ENCODE measurements around the gene DENND1A. TPM values are rescaled to one million over a fixed set of nuclear protein-coding genes. Genes with fewer than 3 reads are reported as not detected.

Gene DENND1A
- total RNA-seq, 1 experiment from 2014 or later = 19.7 TPM

GRCh38 chr9:123680352-123680751 lies 249.6 kb downstream of the DENND1A start:
- Histone ChIP-seq H3K27ac (ENCODE audit: low read length) (no peak overlapping the region), H3K4me3 (ENCODE audit: low read depth in 2 of 2, low read length in 2 of 2) (no peak overlapping the region), H3K9me3 (ENCODE audit: control insufficient read depth, insufficient read depth, low read depth, low read length) (no peaks in the 10 kb centered on the region), H3K36me3 (ENCODE audit: control insufficient read depth, insufficient read depth, low read length) (no peaks in the 10 kb centered on the region), H3K4me1 (ENCODE audit: control insufficient read depth, insufficient read depth, low read length) (no peaks in the 10 kb centered on the region; the same call in 1 of the 2 replicates), H3K27me3 (ENCODE audit: control insufficient read depth, insufficient read depth, low read length) (no peaks in the 10 kb centered on the region)
- ATAC-seq (no peak), DNase-seq (ENCODE audit: low read depth, low spot score) (no peak)
- intact Hi-C loops (cut with micrococcal nuclease; ENCODE audit: unreplicated experiment) = no loop called here
- BruUV-seq (replicated peaks) = no TSS peak
- CTCF ChIA-PET = no interaction called here
- no peak for TF ChIP-seq CTCF (IDR thresholded peaks at IDR 0.05)
- TF ChIP-seq POLR2AphosphoS5 (IDR thresholded peaks at IDR 0.05; ENCODE audit: low read depth, low read length) = no peak
- no peak for TF ChIP-seq REST (IDR thresholded peaks at IDR 0.05; ENCODE audit: insufficient read depth in 1 of 2, low read depth in 2 of 2, low read length in 1 of 2)
- no peak for TF ChIP-seq SIN3A (IDR thresholded peaks at IDR 0.05; ENCODE audit: borderline replicate concordance, insufficient read depth, low read depth, low read length)
- no peak for TF ChIP-seq TCF7L2 (IDR thresholded peaks at IDR 0.05; ENCODE audit: low read depth, low read length)
- POLR2A ChIA-PET = no interaction called here
- in situ Hi-C loops (cut with HindIII; ENCODE audit: low pct_unique_long_range_greater_than_20kb, low sequenced_read_pairs) = no loop called here

GRCh38 chr9:123679330-123679987 lies 250.5 kb downstream of the DENND1A start:
- no peak for TF ChIP-seq POLR2AphosphoS5 (IDR thresholded peaks at IDR 0.05; ENCODE audit: low read depth, low read length)
- no peak for TF ChIP-seq REST (IDR thresholded peaks at IDR 0.05; ENCODE audit: insufficient read depth in 1 of 2, low read depth in 2 of 2, low read length in 1 of 2)
- no peak for TF ChIP-seq TCF7L2 (IDR thresholded peaks at IDR 0.05; ENCODE audit: low read depth, low read length)
- TF ChIP-seq SIN3A (IDR thresholded peaks at IDR 0.05; ENCODE audit: borderline replicate concordance, insufficient read depth, low read depth, low read length) = no peak
- TF ChIP-seq CTCF (IDR thresholded peaks at IDR 0.05) = no peak
- no peak overlapping the region for H3K27ac ChIP-seq (ENCODE audit: low read length)
- H3K4me1 ChIP-seq (ENCODE audit: control insufficient read depth, insufficient read depth, low read length) = no peaks in the 10 kb centered on the region; the same call in 1 of the 2 replicates
- in situ Hi-C loops (cut with HindIII; ENCODE audit: low pct_unique_long_range_greater_than_20kb, low sequenced_read_pairs) = no loop called here
- CTCF ChIA-PET = no interaction called here
- no peaks in the 10 kb centered on the region for H3K27me3 ChIP-seq (ENCODE audit: control insufficient read depth, insufficient read depth, low read length)
- H3K9me3 ChIP-seq (ENCODE audit: control insufficient read depth, insufficient read depth, low read depth, low read length) = no peaks in the 10 kb centered on the region
- POLR2A ChIA-PET = no interaction called here
- DNase-seq (ENCODE audit: low read depth, low spot score) (no peak), ATAC-seq (no peak)
- intact Hi-C loops (cut with micrococcal nuclease; ENCODE audit: unreplicated experiment) = no loop called here
- no TSS peak for BruUV-seq (replicated peaks)
- no peaks in the 10 kb centered on the region for H3K36me3 ChIP-seq (ENCODE audit: control insufficient read depth, insufficient read depth, low read length)
- H3K4me3 ChIP-seq (ENCODE audit: low read depth in 2 of 2, low read length in 2 of 2) = no peak overlapping the region
